ENCODE data around the gene PKNOX2.
A peak's percentile ranks its signal among the peaks of the same experiment; 100 is the strongest.

Gene PKNOX2

GRCh38 chr11:125381499-125382044, 217.0 kb downstream of the PKNOX2 start:
- DNase-seq (ENCODE audit: low read depth) = no peak

- DNase-seq (ENCODE audit: low read depth) = no peak
Measured at GRCh38 chr11:125382314-125382791, 217.8 kb downstream of the PKNOX2 start.

GRCh38 chr11:125382822-125383221, 218.3 kb downstream of the PKNOX2 start:
- no peak for DNase-seq (ENCODE audit: low read depth)

- DNase-seq (ENCODE audit: low read depth) = no peak
Measured at GRCh38 chr11:125384825-125385224, 220.3 kb downstream of the PKNOX2 start.

- DNase-seq (ENCODE audit: low read depth) = no peak
Measured at GRCh38 chr11:125387901-125388300, 223.3 kb downstream of the PKNOX2 start.

GRCh38 chr11:125388611-125389010, 224.1 kb downstream of the PKNOX2 start:
- DNase-seq (ENCODE audit: low read depth) = no peak

- no peak for DNase-seq (ENCODE audit: low read depth)
Measured at GRCh38 chr11:125389339-125390166, 225.0 kb downstream of the PKNOX2 start.

GRCh38 chr11:125390946-125391345, 226.4 kb downstream of the PKNOX2 start:
- DNase-seq (ENCODE audit: low read depth) = no peak

GRCh38 chr11:125393331-125393730, 228.8 kb downstream of the PKNOX2 start:
- no peak for DNase-seq (ENCODE audit: low read depth)

GRCh38 chr11:125394296-125394695, 229.7 kb downstream of the PKNOX2 start:
- no peak for DNase-seq (ENCODE audit: low read depth)

GRCh38 chr11:125397421-125397820, 232.9 kb downstream of the PKNOX2 start:
- DNase-seq (ENCODE audit: low read depth) = no peak

- DNase-seq (ENCODE audit: low read depth) = no peak
Measured at GRCh38 chr11:125398475-125398874, 233.9 kb downstream of the PKNOX2 start.

GRCh38 chr11:125398994-125399640, 234.6 kb downstream of the PKNOX2 start:
- DNase-seq (ENCODE audit: low read depth) = no peak

- no peak for DNase-seq (ENCODE audit: low read depth)
Measured at GRCh38 chr11:125399945-125400344, 235.4 kb downstream of the PKNOX2 start.

- DNase-seq (ENCODE audit: low read depth) = no peak
Measured at GRCh38 chr11:125401235-125401634, 236.7 kb downstream of the PKNOX2 start.

- DNase-seq (ENCODE audit: low read depth) = no peak
Measured at GRCh38 chr11:125401746-125402145, 237.2 kb downstream of the PKNOX2 start.

GRCh38 chr11:125402435-125402834, 237.9 kb downstream of the PKNOX2 start:
- no peak for DNase-seq (ENCODE audit: low read depth)

- no peak for DNase-seq (ENCODE audit: low read depth)
Measured at GRCh38 chr11:125404157-125404810, 239.7 kb downstream of the PKNOX2 start.

- DNase-seq (ENCODE audit: low read depth) = peak; percentile 53
Measured at GRCh38 chr11:125404811-125405790, 240.6 kb downstream of the PKNOX2 start.

- no peak for DNase-seq (ENCODE audit: low read depth)
Measured at GRCh38 chr11:125407046-125407445, 242.5 kb downstream of the PKNOX2 start.

GRCh38 chr11:125408311-125408711, 243.8 kb downstream of the PKNOX2 start:
- DNase-seq (ENCODE audit: low read depth) = no peak
